ENCODE measurements around the gene DNAH7. TPM values are rescaled to one million over a fixed set of nuclear protein-coding genes. Genes with fewer than 3 reads are reported as not detected.

Gene DNAH7
- total and polyA plus RNA-seq, 2 of the 4 experiments (the other 2 are of a cell fraction) = 0.22 to 0.36 TPM

DNA sequence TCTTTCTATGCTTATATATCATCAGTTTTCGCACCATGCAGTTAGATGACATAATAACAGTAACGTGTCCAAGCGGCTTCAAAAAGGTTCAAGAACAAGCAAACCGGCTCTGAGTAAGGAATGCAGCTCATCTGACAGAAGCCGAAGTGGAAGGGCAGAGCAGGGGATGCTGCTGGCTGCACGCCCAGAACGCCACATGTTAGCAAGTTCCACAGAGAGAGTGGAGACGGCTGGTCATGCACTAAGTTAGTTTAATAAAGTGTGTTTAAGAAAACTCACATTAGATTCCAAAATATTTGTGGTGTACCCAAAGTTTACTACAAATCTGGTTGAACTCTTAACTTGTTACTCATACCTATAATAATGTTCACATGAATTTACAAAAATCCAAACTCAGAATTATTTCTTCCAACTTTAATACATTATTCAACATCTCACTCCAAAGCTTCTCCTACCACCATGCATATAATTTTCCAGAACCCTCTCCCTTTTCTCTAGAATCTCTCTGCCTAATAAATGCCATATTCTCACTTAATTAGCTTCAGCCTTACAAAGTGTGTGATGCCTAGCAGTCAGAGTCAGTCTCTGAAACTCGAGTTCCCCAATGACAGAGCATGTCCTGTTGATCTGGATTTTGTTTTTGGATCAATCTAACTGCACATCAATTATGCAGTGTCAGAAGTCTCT, 170.0 kb downstream of the DNAH7 start (continued):
- TF ChIP-seq MXI1 (IDR thresholded peaks at IDR 0.05; ENCODE audit: borderline replicate concordance, low read depth, low read length) (peak; percentile 97), CEBPB (IDR thresholded peaks at IDR 0.05; ENCODE audit: low read depth, low read length) (no peak)

- no peak overlapping the region for H3K27ac ChIP-seq (ENCODE audit: insufficient read depth, low read length)
- H3K27me3 ChIP-seq (ENCODE audit: control insufficient read depth, insufficient read depth, low read length) = no peaks in the 10 kb centered on the region
- no peaks in the 10 kb centered on the region for H3K4me1 ChIP-seq (ENCODE audit: control insufficient read depth, insufficient read depth, low read length)
- no peak overlapping the region for H3K18ac ChIP-seq (ENCODE audit: low read depth, low read length)
- no peak overlapping the region for H3K4me3 ChIP-seq (ENCODE audit: insufficient read depth, low read depth, low read length)
- H2BK20ac ChIP-seq (ENCODE audit: low read depth, low read length) = no peak overlapping the region
- H3K9ac ChIP-seq (ENCODE audit: low read depth, low read length) = no peak overlapping the region
- no TSS peak for BruUV-seq (replicated peaks)
- H2BK15ac ChIP-seq (ENCODE audit: low read depth, low read length) = no peak overlapping the region
- no peak overlapping the region for H3K23ac ChIP-seq (ENCODE audit: low read depth, low read length)
- DNase-seq = no peak
- H2BK5ac ChIP-seq (ENCODE audit: low read depth, low read length, poor library complexity, severe bottlenecking) = no peak overlapping the region
- H3K4ac ChIP-seq (ENCODE audit: low read depth, low read length) = no peak overlapping the region
- no peak for ATAC-seq (ENCODE audit: low read depth)
- no peak overlapping the region for H3K56ac ChIP-seq (ENCODE audit: extremely low read depth, insufficient read depth, low read length)
- H3K9me3 ChIP-seq (ENCODE audit: control insufficient read depth, insufficient read depth, low read length) = no peaks in the 10 kb centered on the region
- H2AK9ac ChIP-seq (replicated peaks; ENCODE audit: low read depth, low read length, poor library complexity) = no peak overlapping the region
- no peak overlapping the region for H3K14ac ChIP-seq (replicated peaks; ENCODE audit: low read depth, low read length)
- dilution Hi-C loops (cut with HindIII; ENCODE audit: low sequenced_read_pairs, unreplicated experiment) = no loop called here
- no peak overlapping the region for H2AFZ ChIP-seq (replicated peaks; ENCODE audit: low read length, poor library complexity)
- no peak overlapping the region for H3K4me2 ChIP-seq (ENCODE audit: low read depth, low read length)
- H3K36me3 ChIP-seq (ENCODE audit: control insufficient read depth, insufficient read depth, low read length) = no peaks in the 10 kb centered on the region
- H4K20me1 ChIP-seq (ENCODE audit: insufficient read depth, low read length) = no peaks in the 10 kb centered on the region
- no peak for TF ChIP-seq CHD1 (IDR thresholded peaks at IDR 0.05; ENCODE audit: low read depth, low read length)
- intact Hi-C loops (cut with micrococcal nuclease) = no loop called here
- no peaks in the 10 kb centered on the region for H3K79me1 ChIP-seq (ENCODE audit: low read depth in 1 of 2, low read length in 2 of 2)
- no CpG with 5 or more reads among the region's 2 CpGs for WGBS, 2 experiments (ENCODE audit: extremely low coverage in 2 of 2, insufficient read length in 1 of 2)
- no peaks in the 10 kb centered on the region for H3K9me1 ChIP-seq (ENCODE audit: insufficient read depth, low read length)
- in situ Hi-C loops (cut with MboI; ENCODE audit: low sequenced_read_pairs) = no loop called here
- no peak overlapping the region for H4K91ac ChIP-seq (ENCODE audit: insufficient read depth, low read depth, low read length)
- ChIA-PET POLR2A (ENCODE audit: unreplicated experiment) (interaction anchor here (0.6 kb wide), 1 partner anchor 19 kb away, joined by 5 read pairs; no protein-coding TSS in a partner anchor), CTCF (no interaction called here)
- H4K8ac ChIP-seq (ENCODE audit: low read depth in 2 of 2, low read length in 2 of 2) = no peak overlapping the region
- H4K5ac ChIP-seq (ENCODE audit: low read depth, low read length) = no peak overlapping the region
- no peak overlapping the region for H2AK5ac ChIP-seq (ENCODE audit: low read depth, low read length)
- H2BK120ac ChIP-seq (ENCODE audit: low read depth, low read length) = no peak overlapping the region
These were observed 177.6 kb downstream of the DNAH7 start for GRCh38 chr2:195891081-195891480.

Measured in IMR-90 (cell line).